GM23248 (cell line): ENCODE results near the gene RSAD1. TPM values are rescaled to one million over a fixed set of nuclear protein-coding genes. Genes with fewer than 3 reads are reported as not detected.

Experiments
- DNase-seq: peaks from one replicate; pipeline ENCODE4 v3.0.0-alpha.2; 2015
- H2AFZ ChIP-seq: fragments of 200-600 bp; sonication (generic); 2 replicates; pipeline ENCODE4 v1.6.1; 2016; ENCODE audit warnings: antibody characterized with exemption
- H3F3A ChIP-seq: fragments of 200-600 bp; sonication (generic); 2 replicates; pipeline ENCODE4 v1.6.1; 2016; ENCODE audit warnings: mild to moderate bottlenecking, antibody characterized with exemption, mixed run types; ENCODE audit not compliant: insufficient read depth
- H3K27ac ChIP-seq: fragments of 200-600 bp; sonication (generic); 2 replicates; pipeline ENCODE4 v1.5.1; 2016; ENCODE audit warnings: mild to moderate bottlenecking
- H3K27me3 ChIP-seq: fragments of 200-600 bp; sonication (generic); replicated peaks from 2 replicates; pipeline ENCODE4 v1.6.1; 2016; ENCODE audit warnings: mild to moderate bottlenecking; ENCODE audit not compliant: insufficient read depth
- H3K36me3 ChIP-seq: fragments of 200-600 bp; sonication (generic); 2 replicates; pipeline ENCODE4 v1.6.1; 2016; ENCODE audit warnings: low read depth, mild to moderate bottlenecking
- H3K4me1 ChIP-seq: fragments of 200-600 bp; sonication (generic); 2 replicates; pipeline ENCODE4 v1.6.1; 2016; ENCODE audit warnings: mild to moderate bottlenecking; ENCODE audit not compliant: insufficient read depth
- H3K4me2 ChIP-seq: fragments of 200-600 bp; sonication (generic); one replicate; pipeline ENCODE4 v1.6.1; 2016; ENCODE audit warnings: mild to moderate bottlenecking; ENCODE audit not compliant: unreplicated experiment
- H3K4me3 ChIP-seq: fragments of 200-600 bp; sonication (generic); 2 replicates; pipeline ENCODE4 v1.5.1; 2016; ENCODE audit warnings: mild to moderate bottlenecking
- H3K79me2 ChIP-seq: fragments of 200-600 bp; sonication (generic); 2 replicates; pipeline ENCODE4 v1.6.1; 2016; ENCODE audit warnings: mild to moderate bottlenecking; ENCODE audit not compliant: insufficient read depth
- H3K9ac ChIP-seq: fragments of 200-600 bp; sonication (generic); 2 replicates; pipeline ENCODE4 v1.6.1; 2016; ENCODE audit warnings: mild to moderate bottlenecking
- H3K9me2 ChIP-seq: fragments of 200-600 bp; sonication (generic); 2 replicates; pipeline ENCODE4 v1.6.1; 2016; ENCODE audit warnings: mixed run types, mild to moderate bottlenecking, moderate library complexity; ENCODE audit not compliant: insufficient read depth
- H3K9me3 ChIP-seq: fragments of 200-600 bp; sonication (generic); one replicate; pipeline ENCODE4 v1.6.1; 2017; ENCODE audit warnings: low read depth
- H4K20me1 ChIP-seq: fragments of 200-600 bp; sonication (generic); 2 replicates; pipeline ENCODE4 v1.6.0; 2016; ENCODE audit not compliant: insufficient read depth
- EZH2 ChIP-seq: fragments of 200-600 bp; sonication (generic); IDR thresholded peaks from 2 replicates; pipeline ENCODE4 v1.6.1; 2018; ENCODE audit warnings: antibody characterized with exemption, mild to moderate bottlenecking; ENCODE audit not compliant: insufficient read depth, poor library complexity, severe bottlenecking
- EZH2phosphoT487 ChIP-seq: fragments of 200-600 bp; sonication (generic); IDR thresholded peaks from 2 replicates; pipeline ENCODE4 v1.6.1; 2018; ENCODE audit warnings: antibody characterized with exemption, moderate library complexity, mild to moderate bottlenecking, low read depth; ENCODE audit not compliant: insufficient read depth
- WGBS, 2 experiments: methylation state at CpG; one replicate each; pipeline ENCODE4 v1.1.6; 2015 to 2017; ENCODE audit warnings: low lambda C conversion rate in 2 of 2, low coverage in 1 of 2; ENCODE audit errors: missing lambda C conversion rate in 2 of 2; 5-methylcytosine and 5-hydroxymethylcytosine counted together
- in situ Hi-C: fragments of 300-500 bp; cut with MboI; formaldehyde crosslinking; loops from 2 replicates; pipeline ENCODE4 v1.15.0; 2020
- polyA plus RNA-seq: library from polyadenylated mRNA; unstranded; fragments of >200 nt; fragmentation: Nextera tagmentation; extraction: Ambion mirVana; gene quantifications from 2 replicates; pipeline ENCODE4 v1.2.1, GENCODE V29; 2016
- total RNA-seq: library from RNA; depleted of rRNA; stranded (reverse); fragments of >200 nt; shearing (Covaris generic); gene quantifications from 2 replicates; pipeline ENCODE4 v1.2.3, GENCODE V29; 2014; rRNA removed

The RSAD1 gene
- total RNA-seq (19.3 and 19.8 TPM in 2 replicates), polyA plus RNA-seq (22.4 and 23.9 TPM in 2 replicates)

GRCh38 chr17:50478391-50479381 lies at the start of gene RSAD1:
RSAD1 (plus strand) TSS chr17:50478860; CDS start chr17:50478885, 25 bp downstream.
- DNase-seq: peak; percentile 94

DNA sequence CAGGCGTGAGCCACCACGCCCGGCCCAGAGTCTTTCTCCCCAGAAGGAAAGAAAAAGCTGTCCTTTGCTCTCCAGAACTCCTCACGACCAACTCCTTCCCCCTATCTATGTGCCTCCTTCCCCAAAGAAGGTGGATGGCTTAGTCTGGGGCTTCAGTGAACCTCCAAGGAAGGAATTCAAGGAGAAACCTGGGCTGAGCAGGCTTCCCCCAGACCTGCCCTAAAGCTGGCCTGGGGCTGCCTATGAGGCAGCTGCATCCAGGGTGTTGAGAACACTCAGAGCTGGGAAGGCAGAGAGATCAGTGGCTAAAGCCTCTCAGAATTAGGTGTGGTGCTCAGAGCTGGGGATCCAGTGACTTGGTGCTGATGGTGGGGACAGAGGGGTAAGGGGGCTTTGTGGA lies 48.9 kb upstream of the RSAD1 start:
- TF ChIP-seq EZH2 (no peak), EZH2phosphoT487 (no peak)
- Histone ChIP-seq H4K20me1 (no peaks in the 10 kb centered on the region), H3K4me3 (no peak overlapping the region), H3K9ac (no peak overlapping the region), H3K4me2 (no peak overlapping the region), H3K4me1 (0 out of 2 replicates have a peak, but pooled peaks cover 4% of the 10 kb centered on the region), H3K36me3 (no peaks in the 10 kb centered on the region), H3K79me2 (no peaks in the 10 kb centered on the region), H3K27me3 (no peaks in the 10 kb centered on the region), H2AFZ (no peak overlapping the region), H3K9me2 (no peaks in the 10 kb centered on the region), H3F3A (0 out of 2 replicates have a peak, but pooled peaks cover 7% of the 10 kb centered on the region), H3K27ac (no peak overlapping the region), H3K9me3 (no peaks in the 10 kb centered on the region)
- no peak for DNase-seq
- 89% methylated on average over 4 of the region's 4 CpGs for WGBS, 2 experiments
- in situ Hi-C loops: no loop called here

More at GRCh38 chr17:50478391-50479381, at the start of gene RSAD1:
- H3K79me2 ChIP-seq: peaks cover 18% of the 10 kb centered on the region
- in situ Hi-C loops: loop anchor here (25.0 kb wide), 1 partner anchor 109 kb away; no protein-coding TSS in a partner anchor
- no peaks in the 10 kb centered on the region for H3K9me3 ChIP-seq
- H2AFZ ChIP-seq: peak within 1 kb of the TSS; percentile 87
- H3K4me3 ChIP-seq: peak within 1 kb of the TSS; percentile 88
- peak within 1 kb of the TSS; percentile 91 for H3K4me2 ChIP-seq
- no peak for TF ChIP-seq EZH2phosphoT487
- no peaks in the 10 kb centered on the region for H4K20me1 ChIP-seq
- peak within 1 kb of the TSS; percentile 82 for H3K9ac ChIP-seq
- 2 to 3% methylated on average over 41 to 70 of the region's 75 CpGs for WGBS, 2 experiments
- H3K9me2 ChIP-seq: no peaks in the 10 kb centered on the region
- peak within 1 kb of the TSS; percentile 67 for H3K27ac ChIP-seq
- no peaks in the 10 kb centered on the region for H3K36me3 ChIP-seq
- peaks cover 33% of the 10 kb centered on the region for H3F3A ChIP-seq
- H3K4me1 ChIP-seq: peaks cover 8% of the 10 kb centered on the region
- no peaks in the 10 kb centered on the region for H3K27me3 ChIP-seq

DNA sequence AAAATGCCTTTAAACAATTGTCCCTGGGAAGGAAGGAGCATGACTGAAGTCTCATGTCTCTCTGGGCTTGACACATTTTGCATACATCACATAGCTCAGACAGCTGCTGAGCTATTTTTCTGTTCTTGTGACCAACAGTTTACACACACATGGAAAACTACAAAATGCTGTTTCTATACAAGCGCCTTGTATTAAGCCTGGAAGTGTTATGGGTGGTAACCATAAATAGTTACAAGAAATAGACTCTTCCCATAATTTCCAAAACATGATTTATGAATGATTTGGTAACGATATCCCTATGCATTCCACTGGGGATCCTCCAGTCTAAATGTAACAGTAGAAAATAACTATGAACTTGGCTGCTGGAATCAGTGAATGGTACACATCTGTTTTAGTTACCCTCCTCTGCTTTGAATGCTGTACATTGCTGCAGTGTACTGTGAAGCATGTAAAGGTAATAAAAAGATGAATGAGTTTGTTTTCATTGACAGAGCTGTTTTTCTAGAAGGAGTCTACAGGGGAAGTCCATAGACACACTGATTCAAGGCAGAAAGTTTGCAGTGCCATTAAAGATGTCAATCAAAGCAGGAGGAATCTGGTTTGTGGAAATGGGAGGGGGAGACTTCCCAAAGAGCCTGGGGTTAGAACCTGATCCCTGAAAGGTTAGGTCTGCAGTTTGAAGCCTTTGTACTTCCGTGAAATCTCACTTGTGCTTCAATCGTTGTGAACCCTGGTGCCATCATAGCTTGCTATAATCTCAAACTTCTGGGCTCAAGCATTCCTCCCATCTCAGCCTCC lies 47.6 kb upstream of the RSAD1 start:
- no peak overlapping the region for H3K4me3 ChIP-seq
- 74 to 75% methylated on average over 4 of the region's 4 CpGs for WGBS, 2 experiments
- 0 out of 2 replicates have a peak, but pooled peaks cover 4% of the 10 kb centered on the region for H3K4me1 ChIP-seq
- no peaks in the 10 kb centered on the region for H3K27me3 ChIP-seq
- no peak overlapping the region for H2AFZ ChIP-seq
- no peak overlapping the region for H3K9ac ChIP-seq
- H3K9me2 ChIP-seq: no peaks in the 10 kb centered on the region
- 0 out of 2 replicates have a peak, but pooled peaks cover 7% of the 10 kb centered on the region for H3F3A ChIP-seq
- H3K27ac ChIP-seq: no peak overlapping the region
- H3K4me2 ChIP-seq: no peak overlapping the region
- no peaks in the 10 kb centered on the region for H3K9me3 ChIP-seq
- no peaks in the 10 kb centered on the region for H3K36me3 ChIP-seq
- H4K20me1 ChIP-seq: no peaks in the 10 kb centered on the region
- in situ Hi-C loops: no loop called here
- DNase-seq: no peak
- H3K79me2 ChIP-seq: no peaks in the 10 kb centered on the region
- no peak for TF ChIP-seq EZH2phosphoT487
- no peak for TF ChIP-seq EZH2

- Histone ChIP-seq H3F3A (no peaks in the 10 kb centered on the region), H4K20me1 (no peaks in the 10 kb centered on the region), H3K27ac (no peak overlapping the region), H3K27me3 (no peaks in the 10 kb centered on the region), H3K9me2 (no peaks in the 10 kb centered on the region), H3K9ac (no peak overlapping the region), H3K9me3 (no peaks in the 10 kb centered on the region), H3K4me3 (no peak overlapping the region), H3K4me2 (no peak overlapping the region), H2AFZ (no peak overlapping the region), H3K36me3 (no peaks in the 10 kb centered on the region), H3K4me1 (no peaks in the 10 kb centered on the region), H3K79me2 (no peaks in the 10 kb centered on the region)
- no peak for DNase-seq
- WGBS, 2 experiments: 90% methylated on average over 4 of the region's 4 CpGs
- no peak for TF ChIP-seq EZH2phosphoT487
- no peak for TF ChIP-seq EZH2
- in situ Hi-C loops: no loop called here
Measured at GRCh38 chr17:50432125-50432762, 46.4 kb upstream of the RSAD1 start.
